GM18519 (cell line): ENCODE measurements around the gene PTCH1.

Experiments
- ATAC-seq: cut with Tn5 transposase; IDR thresholded peaks from one replicate; pipeline ENCODE4 v1.9.1; 2021; ENCODE audit warnings: mild to moderate bottlenecking, moderate library complexity; ENCODE audit not compliant: unreplicated experiment, low FRiP score

PTCH1 gene

DNA sequence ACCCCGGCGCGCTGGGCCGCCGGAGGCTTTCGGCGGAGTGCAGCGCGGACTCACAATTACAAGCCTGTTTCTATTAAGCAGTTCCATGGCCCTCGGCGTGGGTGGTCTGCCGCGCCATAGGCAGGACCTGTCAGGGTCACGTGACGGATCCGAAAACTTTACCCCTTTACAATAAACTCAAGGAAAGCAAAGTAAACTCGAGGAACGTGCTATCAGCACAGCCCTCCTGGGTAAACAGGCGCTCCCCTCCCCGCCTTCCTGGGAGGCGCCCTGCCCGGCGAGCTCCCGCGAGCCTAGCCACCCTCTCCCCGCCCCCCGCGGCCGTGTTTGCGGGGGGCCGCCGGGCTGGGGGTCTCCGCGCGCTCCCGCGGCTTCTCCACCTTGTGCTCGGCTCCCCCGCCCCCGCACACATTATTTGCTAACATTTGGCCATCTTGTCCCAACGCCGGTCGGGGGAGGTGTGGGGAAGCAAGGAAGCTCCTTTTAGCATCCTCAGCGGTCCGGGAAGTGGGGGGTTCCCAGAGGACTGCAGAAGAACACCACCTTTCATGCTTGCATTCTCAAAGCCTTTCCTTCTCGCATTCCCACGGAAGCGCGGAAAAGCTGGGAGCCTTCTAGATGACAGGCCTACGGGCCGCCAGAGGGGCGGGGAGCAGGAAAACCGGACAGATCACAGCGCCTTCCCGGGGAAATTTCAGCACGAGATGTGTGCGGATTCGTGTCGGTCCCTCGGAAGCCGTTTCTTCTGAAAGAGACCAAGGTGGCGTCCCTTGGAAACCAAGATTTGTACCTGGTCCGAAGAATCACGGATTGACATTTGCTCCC is at the start of gene PTCH1:
PTCH1 (minus strand) TSS at position 238 of the 825 bp plus-strand sequence.
- ATAC-seq, result no peak

DNA sequence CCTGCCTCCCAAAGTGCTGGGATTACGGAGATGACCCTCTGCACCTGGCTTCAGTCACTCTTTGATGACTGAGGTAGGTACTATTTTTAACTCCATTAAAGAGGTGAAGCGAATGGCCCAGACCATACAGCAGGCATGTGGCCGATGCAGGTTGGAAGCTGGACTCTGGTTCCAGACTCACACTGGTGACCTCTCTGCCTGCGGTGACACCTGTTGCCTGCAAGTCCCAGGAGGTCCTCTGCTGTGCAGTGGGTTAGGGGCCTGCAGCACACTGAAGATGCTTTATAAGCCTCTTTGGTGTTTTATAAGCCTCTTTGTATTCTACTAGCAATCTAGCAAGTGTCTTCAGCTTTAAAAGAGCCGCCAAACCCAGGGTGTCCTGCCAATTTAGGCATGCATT is 49.2 kb upstream of the PTCH1 start:
- ATAC-seq, result no peak

DNA sequence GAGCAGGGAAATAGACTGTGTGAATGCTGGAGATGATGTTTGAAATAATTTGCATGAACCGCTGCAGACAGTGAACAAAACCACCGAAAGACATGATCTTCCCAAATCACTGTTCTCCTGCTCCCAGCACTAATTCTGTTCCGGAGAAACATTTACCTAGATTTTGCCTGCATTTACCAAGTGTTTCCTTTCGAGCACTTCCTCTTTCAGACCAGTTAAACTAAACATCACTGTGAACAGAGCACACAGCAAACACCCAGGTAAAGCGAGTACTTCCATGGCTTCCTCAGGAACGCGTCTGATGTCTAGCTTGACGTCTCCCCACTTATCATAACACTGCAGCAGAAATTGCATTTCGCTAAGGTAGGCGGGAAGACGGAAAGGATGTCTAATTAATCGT is 45.1 kb upstream of the PTCH1 start:
- ATAC-seq, result no peak

DNA sequence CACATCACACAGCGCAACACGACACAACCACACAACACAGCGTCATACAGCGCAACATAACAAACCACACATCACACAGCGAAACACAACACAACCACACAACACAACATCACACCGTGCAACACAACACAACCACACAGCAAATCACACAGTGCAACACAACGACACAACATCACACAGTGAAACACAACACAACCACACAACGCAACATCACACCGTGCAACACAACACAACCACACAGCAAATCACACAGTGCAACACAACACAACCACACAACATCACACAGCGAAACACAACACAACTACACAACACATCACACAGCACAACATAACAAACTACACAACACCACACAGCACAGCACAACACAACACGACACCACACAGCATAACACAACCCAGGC is 40.4 kb upstream of the PTCH1 start:
- no peak for ATAC-seq

DNA sequence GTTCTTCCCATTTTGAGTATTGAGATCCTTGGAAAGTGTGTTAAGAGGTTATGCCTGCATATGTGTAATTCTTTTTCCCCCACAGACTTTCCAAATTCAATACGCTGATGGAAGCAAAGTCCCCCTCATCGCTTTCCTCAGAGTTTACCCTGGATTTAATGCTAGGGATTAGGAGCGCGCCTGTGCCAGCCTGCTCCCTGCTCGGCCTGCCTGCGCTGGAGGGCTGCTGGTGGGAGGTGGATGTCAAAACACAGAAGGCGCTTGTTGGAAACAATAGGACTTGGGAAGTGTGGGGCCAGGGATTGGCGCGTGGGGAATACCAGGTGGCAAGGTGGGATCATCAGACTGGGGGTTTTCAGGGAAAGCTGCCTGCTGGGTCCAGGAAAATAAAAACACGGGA is 39.8 kb upstream of the PTCH1 start:
- no peak for ATAC-seq

DNA sequence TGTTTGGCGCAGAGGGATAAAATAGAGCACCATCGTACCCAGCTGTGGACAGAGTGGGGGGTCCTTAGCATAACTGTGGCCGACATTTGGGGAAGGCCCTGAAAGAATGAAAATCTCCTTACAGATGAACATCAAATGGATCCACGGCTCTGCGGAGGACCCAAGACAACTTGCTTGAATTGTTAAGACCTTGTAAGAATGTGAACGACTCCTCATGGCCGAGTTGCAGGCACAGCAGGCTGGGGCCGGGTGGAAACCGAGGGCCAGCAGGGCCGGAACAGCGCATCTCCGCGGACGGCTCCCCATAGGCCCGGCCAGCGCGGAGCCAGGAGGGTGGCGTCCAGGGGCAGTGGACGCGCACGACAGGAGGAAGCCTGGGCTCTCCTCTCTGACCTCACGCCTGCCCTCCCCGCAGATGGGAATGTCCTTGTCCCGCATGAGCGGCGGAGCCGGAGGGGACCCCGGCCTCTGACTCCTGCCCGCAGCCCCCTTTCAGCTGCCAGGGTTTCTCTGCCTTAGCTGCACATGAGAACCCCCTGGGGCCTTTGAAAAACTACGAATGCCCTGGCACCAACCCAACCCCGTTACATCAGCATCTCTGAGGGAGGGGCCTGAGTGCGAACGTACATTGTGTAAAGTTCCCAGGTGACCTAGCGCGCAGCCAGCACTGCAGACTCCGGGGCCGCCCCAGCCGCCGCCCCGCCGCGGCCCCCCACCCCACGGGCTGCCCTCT is 36.2 kb upstream of the PTCH1 start:
- ATAC-seq, result no peak

DNA sequence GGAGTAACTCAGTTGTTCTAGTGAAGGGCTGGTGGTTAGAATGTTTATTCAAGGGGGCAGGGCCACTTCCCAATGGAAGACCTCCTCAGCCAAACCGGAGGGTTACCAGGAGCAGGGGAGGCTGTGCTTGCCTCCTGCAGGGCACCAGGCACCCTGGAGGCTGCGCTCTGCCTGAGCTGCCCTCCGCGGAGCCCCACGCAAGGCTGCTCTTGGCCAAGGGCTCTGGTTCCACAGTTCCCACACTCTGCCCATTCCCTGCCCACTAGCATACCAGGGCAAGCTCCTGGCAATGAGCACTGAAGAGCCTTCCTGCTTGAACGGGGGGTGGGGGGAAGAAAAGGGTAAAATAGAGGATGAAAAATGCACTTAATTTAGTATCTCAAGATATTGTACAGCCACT is 35.5 kb upstream of the PTCH1 start:
- no peak for ATAC-seq

DNA sequence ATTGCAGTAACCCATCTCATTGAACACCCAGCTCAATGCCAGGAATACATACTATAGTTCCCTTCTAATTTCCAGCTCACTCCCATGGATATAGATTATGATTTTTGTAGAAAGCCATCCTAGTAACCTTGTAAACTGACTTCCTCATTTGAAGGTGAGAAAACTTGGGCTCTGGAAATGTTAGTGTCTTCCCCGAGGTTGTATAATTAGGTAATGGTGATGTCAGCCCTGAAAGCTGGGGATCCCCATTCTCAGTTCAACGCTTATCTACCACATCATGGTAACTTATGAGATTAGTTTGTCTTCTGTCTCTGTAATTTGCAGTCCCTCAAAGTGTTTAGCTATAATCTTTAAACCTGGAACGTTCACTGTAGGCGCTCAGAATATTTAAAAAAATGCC is 34.6 kb upstream of the PTCH1 start:
- ATAC-seq, result no peak

DNA sequence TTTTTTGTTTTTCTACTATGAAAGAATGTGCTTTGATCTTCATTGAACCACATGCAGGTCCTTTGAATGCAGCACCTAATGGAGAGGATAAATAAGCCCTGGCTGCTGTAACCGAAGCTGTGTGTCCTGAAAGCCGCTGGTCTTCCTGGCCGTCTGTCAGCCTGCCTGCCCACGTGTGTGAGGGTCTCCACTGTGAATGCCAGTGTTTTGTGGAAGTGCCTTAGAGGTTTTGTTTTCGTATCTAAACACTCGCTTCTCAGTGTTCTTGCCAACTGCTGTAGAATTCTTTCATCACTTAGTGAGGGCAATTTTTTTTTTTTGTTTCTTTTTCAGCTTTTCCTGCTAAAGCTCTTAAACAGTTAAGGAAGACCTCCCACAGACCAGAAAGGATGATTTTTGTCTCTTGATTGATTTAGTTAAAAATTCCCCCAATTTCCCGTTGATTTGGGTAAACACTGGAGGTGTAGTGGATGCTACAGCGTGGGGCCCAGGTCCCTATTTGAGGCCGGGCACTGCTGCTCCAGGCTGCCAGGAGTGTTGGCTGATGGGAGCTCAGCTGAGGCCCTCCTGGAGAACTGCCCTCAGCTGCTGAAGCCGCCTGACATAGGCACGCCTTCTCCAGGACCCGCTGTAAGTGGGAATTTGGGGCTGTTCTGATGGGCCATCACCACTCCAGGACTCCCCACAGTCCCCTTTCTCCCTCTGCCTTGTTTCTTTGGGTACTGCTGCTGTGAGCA is 29.2 kb upstream of the PTCH1 start:
- no peak for ATAC-seq

DNA sequence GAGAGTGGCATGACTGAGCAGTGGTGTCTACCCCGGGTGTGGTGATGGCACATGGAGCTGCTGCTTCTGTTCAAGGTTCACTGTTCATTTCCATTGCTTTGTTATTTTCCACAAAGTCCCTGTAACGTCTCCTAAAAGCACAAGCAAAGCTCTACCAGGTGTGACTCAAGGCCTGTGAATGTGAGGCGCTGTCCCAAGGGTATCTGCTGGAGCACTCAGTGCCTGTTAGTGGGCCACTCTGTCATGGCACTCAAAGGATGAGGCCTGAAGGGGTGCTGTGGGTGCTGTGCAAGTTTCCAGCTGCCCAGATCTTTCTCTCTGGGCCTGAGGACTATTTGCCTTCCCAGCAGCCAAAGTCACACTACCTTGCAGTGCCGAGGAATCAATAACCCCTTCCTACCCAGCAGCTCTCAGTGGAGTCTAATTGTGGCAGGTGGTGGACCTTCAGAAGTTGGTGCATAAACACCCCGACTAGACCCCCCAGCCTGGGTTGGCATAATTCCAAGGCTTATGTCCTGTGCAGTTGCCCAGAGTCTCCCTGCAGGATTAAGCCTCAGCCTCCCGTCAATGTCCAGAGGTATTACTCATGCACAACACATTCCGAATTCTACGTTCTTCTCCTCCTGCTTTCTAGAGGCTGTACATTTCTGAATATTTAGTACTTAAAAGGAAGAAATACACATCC is 17.4 kb upstream of the PTCH1 start:
- ATAC-seq, result no peak

DNA sequence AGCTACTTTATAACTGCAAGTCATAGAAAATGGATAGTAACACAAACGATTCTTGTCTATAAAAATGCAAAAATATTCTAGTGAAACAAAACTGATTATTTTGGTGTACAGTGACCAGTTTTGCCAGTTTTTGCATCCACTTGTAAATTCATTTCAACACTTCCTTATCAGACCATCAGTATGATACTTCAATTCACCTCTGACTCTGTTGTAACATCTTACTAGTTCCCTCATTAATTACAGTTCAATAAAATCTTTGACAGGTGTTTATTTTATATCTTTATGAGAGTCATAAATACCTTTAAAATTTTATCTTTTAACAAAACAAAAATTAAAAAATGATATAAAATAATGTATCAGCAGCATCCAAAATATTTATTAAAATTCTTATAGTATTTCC is 13.1 kb upstream of the PTCH1 start:
- ATAC-seq, result no peak

DNA sequence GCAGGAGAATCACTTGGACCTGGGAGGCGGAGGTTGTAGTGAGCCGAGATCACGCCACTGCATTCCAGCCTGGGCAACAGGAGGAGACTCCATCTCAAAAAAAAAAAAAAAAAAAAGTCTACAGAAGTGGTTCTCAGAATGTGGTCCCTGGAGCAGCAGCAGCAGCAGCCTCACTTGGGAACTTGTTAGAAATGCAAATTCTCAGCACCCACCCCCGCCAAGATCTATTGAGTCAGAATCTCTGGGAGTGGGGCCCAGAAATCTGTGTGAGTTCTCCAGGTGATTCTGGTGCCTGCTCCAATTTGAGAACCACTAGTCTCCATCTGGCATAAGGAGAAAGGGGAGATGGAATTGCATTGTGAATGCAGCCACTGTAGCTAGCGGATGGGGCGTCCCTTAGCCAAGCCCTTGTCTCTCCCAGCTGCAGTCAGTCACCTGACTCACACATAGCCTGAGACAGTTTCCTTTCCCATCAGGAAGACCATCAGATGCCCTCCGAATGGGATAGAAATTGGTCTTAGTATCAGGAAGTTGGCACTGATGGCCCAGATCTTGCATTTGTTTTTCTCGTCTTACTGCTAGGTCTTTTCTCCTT is 12.2 kb upstream of the PTCH1 start:
- ATAC-seq, result no peak

DNA sequence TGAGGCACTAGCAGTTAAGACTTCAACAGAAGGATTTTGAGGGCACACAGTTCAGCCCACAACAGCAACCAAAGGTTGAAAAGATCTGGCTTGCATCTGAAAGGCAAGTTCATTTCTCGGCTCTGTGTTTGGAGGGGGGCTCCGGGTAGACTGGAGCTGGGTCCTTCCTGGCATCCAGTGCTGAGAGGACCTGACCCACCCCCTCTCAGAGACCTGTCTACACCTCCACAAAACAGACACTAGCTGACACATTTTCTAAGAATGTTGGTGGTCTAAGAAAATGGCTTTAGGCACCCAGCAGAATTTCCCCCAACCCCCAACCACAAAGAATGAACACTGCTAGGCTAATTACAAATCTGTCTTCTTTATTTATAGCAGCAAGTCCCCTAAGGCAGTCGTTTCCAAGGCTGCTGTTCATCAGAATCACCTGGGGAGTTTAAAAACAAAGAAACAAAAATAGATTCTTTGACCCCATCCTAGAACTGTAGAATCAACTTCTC is 6.2 kb upstream of the PTCH1 start:
- no peak for ATAC-seq

DNA sequence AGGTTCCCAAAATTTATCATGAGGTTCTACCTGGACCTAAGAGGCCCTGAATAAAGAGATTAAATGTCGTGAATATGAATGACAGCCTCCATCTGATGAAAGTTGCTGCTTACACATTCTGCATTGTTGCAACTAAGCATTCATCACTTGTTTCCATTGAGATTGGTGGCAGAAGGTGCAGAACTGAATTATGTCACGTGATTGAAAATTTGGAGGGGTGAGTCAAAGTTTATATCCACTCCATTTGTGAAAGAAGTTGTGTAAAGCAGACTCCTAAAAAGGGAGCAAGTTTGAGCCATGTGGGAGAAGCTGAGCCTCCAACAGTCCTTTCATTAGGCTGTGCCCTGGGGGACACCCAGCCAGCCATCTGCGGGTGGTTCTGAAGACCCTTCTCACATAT is 4.9 kb upstream of the PTCH1 start:
- no peak for ATAC-seq

DNA sequence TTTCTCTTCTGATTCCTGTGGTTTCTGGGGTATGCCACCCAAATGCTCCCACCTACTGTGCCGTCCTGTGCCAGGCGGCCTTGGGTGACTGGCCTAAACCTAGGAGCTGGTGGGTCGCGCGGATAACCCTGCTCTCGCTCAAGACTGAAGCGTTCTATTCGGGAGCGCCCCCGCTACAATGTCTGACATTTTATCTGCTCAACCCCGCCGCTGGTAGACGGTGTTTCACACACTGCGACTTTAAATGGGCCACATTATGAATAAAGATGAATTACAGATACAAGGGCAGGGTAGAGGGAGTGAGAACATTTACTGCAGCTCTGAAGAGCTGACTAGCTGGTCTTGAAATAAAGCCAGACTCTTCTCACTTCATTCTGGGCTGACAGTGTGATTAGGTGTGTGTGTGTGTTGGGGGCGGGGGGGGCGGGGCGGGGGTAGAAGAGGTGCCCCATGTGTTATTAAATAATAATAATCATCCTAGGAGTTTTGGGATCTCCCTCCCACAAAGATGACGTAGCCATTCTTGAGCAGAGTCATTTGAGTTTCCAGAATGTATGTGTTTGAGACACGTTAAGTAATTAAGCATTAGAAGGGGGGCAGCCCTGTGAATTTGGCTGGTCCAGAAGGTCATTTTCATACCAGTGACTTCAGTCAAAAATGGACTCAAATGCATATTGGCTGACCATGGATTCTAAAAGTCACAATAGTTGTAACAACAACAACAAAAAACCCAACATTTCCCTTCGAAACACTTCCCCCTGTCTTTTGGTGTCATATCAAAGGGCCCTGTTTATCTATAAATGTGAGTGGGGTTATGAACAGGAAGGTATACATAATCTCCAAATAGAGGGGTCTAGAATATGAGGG is 1.0 kb upstream of the PTCH1 start:
- no peak for ATAC-seq

DNA sequence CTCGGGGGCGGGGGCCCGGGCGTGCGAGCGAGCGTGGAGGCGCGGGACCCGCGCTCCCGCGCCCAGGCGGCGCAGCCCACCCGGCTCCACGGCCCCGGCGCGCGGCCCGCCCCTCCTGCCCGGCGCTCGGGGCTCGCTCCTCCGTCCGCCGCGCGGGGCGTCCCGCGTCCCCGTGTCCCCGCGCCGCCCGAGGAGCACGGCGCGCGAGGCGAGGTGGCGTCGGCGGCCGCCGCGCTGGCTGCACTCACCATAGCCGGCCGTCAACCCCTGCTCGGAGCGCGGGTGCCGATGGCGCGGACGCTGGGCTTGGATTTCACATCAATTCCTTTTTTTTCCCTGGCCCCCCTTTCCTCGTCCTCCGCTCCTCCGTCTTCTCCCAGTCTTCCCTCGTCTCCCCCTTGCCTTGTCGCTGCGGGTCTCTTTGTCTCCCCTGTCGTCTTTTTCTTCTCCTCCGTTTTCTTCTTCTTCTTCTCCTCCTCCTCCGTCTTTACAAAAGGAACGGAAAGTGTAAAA is 494 bp downstream of the PTCH1 start:
- ATAC-seq, result no peak

DNA sequence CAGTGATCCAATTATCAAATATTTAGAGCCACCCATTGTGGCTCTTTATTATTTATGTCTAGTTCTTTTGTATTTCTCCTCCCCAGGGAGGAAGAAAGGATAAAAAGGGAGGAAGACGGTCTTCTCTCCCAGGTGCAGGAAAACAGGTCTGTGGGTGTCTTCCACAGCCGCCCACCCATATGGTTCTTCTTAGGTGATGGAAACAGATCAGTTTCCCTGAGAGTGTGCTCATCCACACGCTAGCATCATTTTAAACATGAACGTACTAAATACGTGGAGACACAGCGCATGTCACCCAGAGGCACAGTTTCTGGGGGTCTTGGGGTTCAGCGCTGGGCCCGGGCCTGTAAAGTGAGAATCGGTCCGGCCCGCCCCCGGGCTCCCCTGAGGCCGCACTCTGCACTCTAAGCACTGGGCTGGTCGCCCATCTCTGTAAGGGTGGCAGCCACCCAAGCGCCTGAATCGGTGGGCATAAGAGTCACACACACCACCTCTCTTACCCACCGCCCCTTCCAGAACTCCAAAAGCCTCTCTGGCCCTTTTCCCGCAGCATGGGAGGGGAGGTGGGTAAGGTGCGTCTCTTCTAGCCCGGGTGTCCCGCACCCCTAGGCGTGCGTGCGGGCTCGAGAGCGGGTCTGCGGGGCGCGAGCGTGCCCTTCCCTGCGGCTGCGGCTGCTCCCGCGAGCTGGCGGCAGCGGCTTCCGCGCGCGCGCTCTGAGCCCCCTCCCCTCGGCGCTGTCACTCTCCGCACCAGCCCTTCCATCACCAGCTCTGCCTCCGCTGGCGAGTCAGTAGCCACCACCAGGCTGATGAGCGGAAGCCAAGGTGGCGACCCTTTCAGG is 1.3 kb downstream of the PTCH1 start:
- no peak for ATAC-seq

DNA sequence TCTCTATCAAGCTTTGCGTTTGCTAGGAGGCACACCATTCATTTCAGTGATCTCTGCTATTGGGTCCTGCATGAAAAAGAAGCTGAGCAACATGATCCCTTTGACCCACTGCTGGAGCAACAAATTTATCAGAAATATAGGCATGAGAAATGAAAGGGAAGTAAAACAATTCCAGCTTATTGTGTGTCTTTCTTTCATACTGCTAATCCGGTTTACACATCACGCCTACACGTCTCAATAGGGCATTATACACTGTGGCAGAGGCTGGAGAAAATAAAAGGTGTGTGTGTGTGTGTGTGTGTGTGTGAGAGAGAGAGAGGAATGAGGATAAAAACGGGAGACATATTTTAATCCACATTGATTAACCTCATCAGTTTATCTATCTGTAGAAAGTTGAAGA is 2.4 kb downstream of the PTCH1 start:
- ATAC-seq, result no peak
